Left lobe of liver (tissue), 2 donors: Measurements from ENCODE around the gene SLK. TPM values are rescaled to one million over a fixed set of nuclear protein-coding genes. Genes with fewer than 3 reads are reported as not detected.

Experiments
- ATAC-seq: fragments of 200-7000 bp; cut with Tn5 transposase; one replicate; pipeline ENCODE4 v1.9.1; 2020; ENCODE audit warnings: mild to moderate bottlenecking, moderate library complexity
- DNase-seq: peaks from one replicate; pipeline ENCODE4 v3.0.0-alpha.2; 2020; ENCODE audit warnings: low spot score
- total RNA-seq: library from RNA; stranded (reverse); gene quantifications from one replicate; pipeline ENCODE4 v1.2.1, GENCODE V29; 2021
- donor health status: DM: no; HTN: no; CAD: no; lungs with moderate emphysema.
- donor health status: DM: no; HTN: yes; CAD: no.

Gene SLK
- 8.7 TPM for total RNA-seq

DNA sequence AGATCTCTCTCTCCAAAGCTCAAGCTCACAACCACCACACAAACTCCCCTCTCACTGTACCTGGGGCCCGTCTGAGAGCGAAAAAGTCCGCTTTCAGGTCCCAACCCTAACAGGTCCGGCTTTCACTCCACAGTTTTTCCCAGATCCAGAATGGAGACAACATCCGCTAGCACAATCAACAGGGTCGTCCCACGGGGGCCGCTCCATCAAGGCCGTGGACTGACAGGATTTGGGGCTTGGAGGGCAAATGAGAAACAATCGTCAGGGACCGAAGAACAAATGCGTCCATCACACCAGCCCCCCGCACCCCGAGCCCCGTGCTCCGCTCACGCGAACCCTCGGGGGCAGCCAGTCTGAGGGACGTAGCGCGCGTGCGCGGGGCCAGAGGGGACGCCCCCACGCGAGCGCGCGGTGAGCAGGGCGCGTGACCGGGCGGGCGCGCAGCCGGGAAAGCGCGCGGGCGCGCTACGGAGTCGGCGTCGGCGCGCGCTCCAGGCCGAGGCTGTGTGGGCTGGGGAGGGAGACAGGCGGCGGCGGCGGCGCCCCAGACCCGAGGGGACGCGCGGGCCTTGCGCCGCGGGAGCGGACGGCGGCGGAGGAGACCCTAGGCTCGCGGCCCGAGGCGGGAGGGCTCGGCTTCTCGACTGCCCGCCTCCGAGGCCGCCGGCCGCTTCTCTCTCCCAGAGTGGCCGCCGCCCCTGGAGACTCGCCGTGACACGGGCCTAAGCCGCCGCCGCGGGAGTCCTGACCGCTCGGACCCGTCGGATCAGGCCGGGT is at the start of gene SLK:
TSS of gene SLK (plus strand) at position 470 of the 777 bp plus-strand sequence. CDS start 606 bp downstream, outside the sequence.
- ATAC-seq (peak; percentile 98), DNase-seq (peak; percentile 86)

DNA sequence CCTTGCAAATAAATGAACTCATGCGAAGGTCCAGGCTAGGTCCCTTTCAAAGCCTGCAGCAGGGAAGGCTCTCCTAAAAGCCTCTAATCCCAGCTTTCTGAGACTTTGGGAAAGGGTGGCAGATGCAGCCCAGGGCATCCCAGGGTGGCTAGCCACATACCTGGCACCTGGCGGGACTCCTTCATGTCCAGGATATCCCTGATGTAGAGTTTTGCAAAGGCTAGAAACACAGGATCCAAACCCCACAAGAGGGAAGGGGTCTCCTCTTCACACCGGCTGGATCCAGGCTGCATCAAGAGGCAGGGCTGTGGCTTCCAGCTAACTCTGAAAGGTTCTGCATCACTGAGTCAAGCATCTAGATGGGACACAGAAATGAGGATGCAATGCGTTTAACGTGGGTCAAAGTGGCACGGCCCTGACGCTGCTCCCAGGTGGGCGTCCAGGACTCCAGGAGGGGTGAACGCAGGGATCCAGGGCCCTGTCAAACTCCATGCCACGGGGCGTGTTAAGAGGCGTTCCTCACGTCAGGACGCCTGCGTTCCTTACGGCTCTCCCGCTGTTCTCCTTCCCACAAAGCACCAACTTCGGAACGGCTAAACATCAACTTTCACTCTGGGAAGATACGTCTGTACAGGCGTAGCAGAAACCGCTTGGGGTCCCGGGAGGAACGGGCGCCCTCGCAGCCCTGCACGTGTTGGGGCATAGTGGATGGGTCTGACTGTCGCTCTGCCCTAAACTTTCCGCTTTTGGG is 49.5 kb upstream of the SLK start:
- no peak for DNase-seq
- ATAC-seq: peak; percentile 44

- peak; percentile 98 for DNase-seq
- peak; percentile 95 for ATAC-seq
These were observed 48.7 kb upstream of the SLK start, which contains the start of gene STN1 for GRCh38 chr10:103918053-103918846. Gene STN1 (minus strand): TSS chr10:103918184. CDS start chr10:103917594, 590 bp downstream.

DNA sequence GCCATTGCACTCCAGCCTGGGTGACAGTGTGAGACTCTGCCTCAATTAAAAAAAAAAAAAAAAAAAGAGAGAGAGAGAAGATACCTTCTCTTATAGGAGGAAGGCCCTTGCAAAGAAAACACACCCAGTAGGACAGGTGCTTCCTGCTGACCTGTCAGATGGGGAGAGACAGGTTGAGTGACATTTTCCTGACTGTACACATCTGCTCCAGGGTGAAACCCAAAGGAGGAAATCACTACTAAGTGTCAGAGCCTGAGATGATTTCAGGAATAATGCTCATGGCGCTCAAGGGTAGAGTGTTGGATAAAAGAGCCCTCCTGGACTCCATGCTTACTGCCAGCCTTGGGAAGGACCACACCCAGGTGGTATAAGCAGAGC is 47.3 kb upstream of the SLK start:
- ATAC-seq (no peak), DNase-seq (no peak)

- ATAC-seq (no peak), DNase-seq (no peak)
These were observed 45.7 kb upstream of the SLK start for GRCh38 chr10:103921248-103921647.

DNA sequence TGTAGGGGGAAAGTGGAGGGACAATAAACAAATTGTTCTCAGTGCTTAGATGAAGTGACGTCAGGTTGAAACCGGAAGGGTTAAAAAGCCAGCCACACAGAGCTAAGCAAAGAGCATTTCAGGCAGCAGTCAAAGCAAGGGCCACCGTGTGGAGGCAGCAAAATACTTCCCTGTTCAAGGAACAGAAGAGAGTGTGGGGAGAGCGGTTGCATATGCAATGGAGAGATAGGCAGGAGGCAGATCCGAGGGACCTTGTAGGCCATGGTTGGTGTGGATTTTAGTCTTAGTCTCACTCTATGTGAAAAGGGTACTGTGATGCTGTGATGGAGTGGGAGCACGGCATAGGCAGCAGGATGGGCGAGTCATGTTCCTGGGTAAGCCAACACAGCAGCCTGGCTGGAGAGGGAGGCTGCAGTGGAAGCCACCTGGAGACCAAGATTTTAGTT is 45.2 kb upstream of the SLK start:
- ATAC-seq: no peak
- DNase-seq: no peak

- no peak for DNase-seq
- no peak for ATAC-seq
These were observed 44.3 kb upstream of the SLK start for GRCh38 chr10:103922659-103923058.

GRCh38 chr10:103923502-103923901 is 43.4 kb upstream of the SLK start:
- ATAC-seq: no peak
- no peak for DNase-seq

- DNase-seq: no peak
- ATAC-seq: no peak
These were observed 41.3 kb upstream of the SLK start for GRCh38 chr10:103925591-103925990.

- no peak for DNase-seq
- ATAC-seq: no peak
These were observed 40.1 kb upstream of the SLK start for GRCh38 chr10:103926722-103927319.

DNA sequence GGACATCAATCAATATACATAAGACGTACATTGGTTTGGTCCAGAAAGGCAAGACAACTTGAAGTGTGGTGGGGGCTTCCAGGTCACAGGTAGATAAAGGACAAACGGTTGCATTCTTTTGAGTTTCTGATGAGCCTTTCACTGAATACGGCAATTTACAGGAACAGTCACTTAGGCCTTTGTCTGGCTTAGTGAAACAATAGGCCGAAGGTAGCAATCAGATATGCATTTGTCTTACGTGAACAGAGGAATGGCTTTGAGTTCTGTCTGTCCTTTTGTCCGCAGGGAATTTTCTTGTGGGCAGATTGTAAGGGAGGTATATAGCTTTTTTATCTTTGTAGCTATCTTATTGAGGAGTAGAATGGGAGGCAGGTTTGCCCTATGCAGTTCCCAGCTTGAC is 38.2 kb upstream of the SLK start:
- no peak for DNase-seq
- ATAC-seq: no peak

DNA sequence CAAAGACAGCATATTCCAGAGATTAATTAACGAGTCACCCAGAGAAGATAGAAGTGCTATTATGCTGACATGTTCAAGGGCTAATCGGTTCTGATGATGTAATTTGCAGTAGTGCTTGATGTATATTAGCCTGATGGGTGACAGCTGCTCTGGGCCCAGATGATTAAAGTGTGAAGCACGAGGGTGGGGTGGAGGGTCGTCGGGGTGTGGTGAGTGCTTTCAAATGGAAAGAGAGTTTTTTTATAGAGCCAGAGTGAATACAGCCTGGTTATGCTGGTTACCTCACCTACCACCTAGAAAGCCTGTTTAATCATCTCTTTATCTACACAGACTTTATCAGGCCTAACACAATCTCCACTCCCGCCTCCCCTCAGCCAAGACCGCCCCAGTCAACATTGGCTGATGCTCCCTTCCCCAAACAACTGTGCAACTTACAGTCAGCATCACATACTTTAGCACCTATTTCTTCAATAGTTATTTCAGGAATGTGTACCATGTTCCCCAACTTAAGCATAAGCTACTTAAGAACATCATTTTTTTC is 37.5 kb upstream of the SLK start:
- no peak for ATAC-seq
- DNase-seq: no peak

DNA sequence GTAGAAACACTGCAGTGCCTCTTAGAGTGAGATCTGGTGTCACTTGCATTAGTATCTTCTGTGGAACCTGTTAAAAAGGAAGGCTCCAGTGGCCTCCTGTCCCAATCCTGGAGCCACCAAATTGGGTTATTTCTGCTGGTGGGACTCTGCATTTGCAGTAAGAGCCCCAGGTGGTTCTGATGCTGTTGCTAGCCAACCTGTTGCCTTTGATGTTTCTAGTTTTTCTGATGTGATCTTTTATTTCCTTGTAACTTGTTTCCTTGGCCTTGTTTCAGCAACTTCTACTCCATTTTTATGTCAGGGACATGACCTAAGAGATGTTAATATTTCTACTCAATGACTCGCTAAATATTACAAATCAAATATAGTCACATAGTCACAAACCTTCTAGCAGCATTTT is 36.5 kb upstream of the SLK start:
- ATAC-seq (no peak), DNase-seq (no peak)

GRCh38 chr10:103930881-103931280 is 36.1 kb upstream of the SLK start:
- no peak for DNase-seq
- no peak for ATAC-seq

DNA sequence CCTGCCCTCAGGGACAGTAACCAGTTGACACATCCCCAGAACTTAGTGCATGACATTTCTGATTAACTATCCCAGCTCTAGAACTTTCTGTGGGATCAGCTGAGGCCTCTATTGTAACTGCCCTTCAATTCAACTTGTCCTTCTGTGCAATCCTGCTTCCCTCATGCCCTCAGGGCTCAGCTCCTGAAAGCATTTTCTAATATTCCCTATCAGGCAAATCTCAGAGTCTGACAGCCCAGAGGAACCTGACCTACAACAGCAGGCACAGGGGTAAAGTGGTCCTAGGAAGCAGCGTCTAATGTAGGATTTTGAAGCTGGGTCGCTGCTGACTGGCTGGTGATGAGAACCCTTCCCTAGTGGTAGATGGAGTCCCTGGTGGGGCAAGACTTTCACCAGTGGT is 35.3 kb upstream of the SLK start:
- DNase-seq: no peak
- no peak for ATAC-seq

DNA sequence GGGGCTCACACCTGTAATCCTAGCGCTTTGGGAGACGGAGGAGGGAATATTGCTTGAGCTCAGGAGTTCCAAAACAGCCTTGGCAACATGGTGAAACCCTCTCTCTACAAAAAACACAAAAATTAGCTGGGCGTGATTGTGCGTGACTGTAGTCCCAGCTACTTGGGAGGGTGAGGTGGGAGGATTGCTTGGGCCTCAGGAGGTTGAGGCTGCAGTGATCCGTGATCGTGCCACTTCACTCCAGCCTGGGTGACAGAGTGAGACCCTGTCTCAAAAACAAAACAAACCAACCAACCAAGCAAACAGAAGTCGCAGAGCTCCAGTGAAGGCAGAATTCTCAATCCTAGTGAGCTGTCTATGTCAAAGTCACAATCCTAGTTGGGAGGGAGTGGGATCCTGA is 34.7 kb upstream of the SLK start:
- ATAC-seq (no peak), DNase-seq (no peak)

DNA sequence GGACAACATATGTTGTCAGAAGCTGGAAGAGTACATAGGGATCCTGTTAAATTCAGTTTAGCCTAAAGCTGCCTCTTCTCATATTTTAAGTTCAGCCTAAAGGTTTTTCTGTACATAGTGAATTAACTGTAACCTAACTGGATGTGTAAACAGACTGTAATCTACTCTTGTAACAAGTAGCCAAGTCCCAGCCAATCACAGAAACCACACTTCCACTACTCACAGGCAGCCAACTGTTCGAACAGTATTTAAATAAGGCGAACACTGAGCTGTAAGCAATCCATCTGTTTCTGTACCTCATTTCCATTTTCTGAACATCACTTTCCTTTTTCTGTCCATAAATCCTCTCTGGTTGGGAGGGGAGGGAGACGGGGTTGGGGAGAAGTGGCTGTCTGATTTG is 34.0 kb upstream of the SLK start:
- DNase-seq (no peak), ATAC-seq (no peak)

GRCh38 chr10:103933557-103934121 is 33.3 kb upstream of the SLK start:
- peak; percentile 66 for DNase-seq
- ATAC-seq: peak; percentile 95

GRCh38 chr10:103934308-103934707 is 32.6 kb upstream of the SLK start:
- ATAC-seq: no peak
- no peak for DNase-seq

DNA sequence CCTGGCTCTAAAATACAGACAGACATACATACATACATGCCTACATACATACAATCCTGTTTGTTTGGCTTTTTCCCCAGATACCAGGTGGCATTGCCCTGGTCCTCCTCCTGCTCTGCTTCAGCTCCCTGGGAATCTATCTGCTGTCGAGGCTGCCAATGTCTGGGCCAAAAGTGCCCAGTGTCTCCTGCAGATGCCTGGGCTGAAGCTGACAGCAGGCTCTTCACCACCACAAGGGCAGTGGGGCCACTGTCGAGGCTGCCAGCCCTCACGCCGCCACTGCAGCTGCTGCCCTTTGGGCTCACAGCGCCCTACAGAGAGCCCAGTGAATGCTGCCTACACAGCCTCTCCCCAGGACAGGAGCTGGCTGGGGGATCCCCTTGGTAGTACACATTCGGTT is 30.9 kb upstream of the SLK start:
- ATAC-seq: no peak
- no peak for DNase-seq
